ENCODE measurements around the gene EXOC3.
A peak's percentile ranks its signal among the peaks of the same experiment; 100 is the strongest.

Gene EXOC3

GRCh38 chr5:439181-439580, 3.8 kb upstream of the EXOC3 start:
- no peak for DNase-seq (ENCODE audit: low spot score)
- TF ChIP-seq CTCF (IDR thresholded peaks at IDR 0.05; ENCODE audit: extremely low read depth, missing control alignments), result no peak

- no peak for TF ChIP-seq CTCF (IDR thresholded peaks at IDR 0.05; ENCODE audit: extremely low read depth, missing control alignments)
- DNase-seq (ENCODE audit: low spot score), result no peak
These were observed 3.3 kb upstream of the EXOC3 start for GRCh38 chr5:439636-440035.

GRCh38 chr5:440401-441201, 2.4 kb upstream of the EXOC3 start:
- TF ChIP-seq CTCF (IDR thresholded peaks at IDR 0.05; ENCODE audit: extremely low read depth, missing control alignments), result no peak
- no peak for DNase-seq (ENCODE audit: low spot score)

GRCh38 chr5:441996-442334, 1.0 kb upstream of the EXOC3 start:
- no peak for DNase-seq (ENCODE audit: low spot score)
- TF ChIP-seq CTCF (IDR thresholded peaks at IDR 0.05; ENCODE audit: extremely low read depth, missing control alignments), result no peak

GRCh38 chr5:443239-444151, 519 bp downstream of the EXOC3 start:
- TF ChIP-seq CTCF (IDR thresholded peaks at IDR 0.05; ENCODE audit: extremely low read depth, missing control alignments), result no peak
- DNase-seq (ENCODE audit: low spot score), result peak; percentile 59

- no peak for TF ChIP-seq CTCF (IDR thresholded peaks at IDR 0.05; ENCODE audit: extremely low read depth, missing control alignments)
- no peak for DNase-seq (ENCODE audit: low spot score)
These were observed 1.2 kb downstream of the EXOC3 start for GRCh38 chr5:444226-444625.

GRCh38 chr5:445591-445990, 2.6 kb downstream of the EXOC3 start:
- no peak for DNase-seq (ENCODE audit: low spot score)
- TF ChIP-seq CTCF (IDR thresholded peaks at IDR 0.05; ENCODE audit: extremely low read depth, missing control alignments), result no peak
